Ovary (tissue), 1 donor: Measurements from ENCODE around the gene GLCCI1.

Experiments used
- EP300 ChIP-seq: sonication (generic); formaldehyde crosslinking; IDR thresholded peaks from one replicate; pipeline ENCODE4 v1.6.1; 2017; ENCODE audit warnings: antibody characterized with exemption
- POLR2A ChIP-seq: fragments of 450-650 bp; IDR thresholded peaks from one replicate; pipeline ENCODE4 v1.6.1; 2017; ENCODE audit warnings: antibody characterized with exemption, mild to moderate bottlenecking, moderate library complexity

DNA sequence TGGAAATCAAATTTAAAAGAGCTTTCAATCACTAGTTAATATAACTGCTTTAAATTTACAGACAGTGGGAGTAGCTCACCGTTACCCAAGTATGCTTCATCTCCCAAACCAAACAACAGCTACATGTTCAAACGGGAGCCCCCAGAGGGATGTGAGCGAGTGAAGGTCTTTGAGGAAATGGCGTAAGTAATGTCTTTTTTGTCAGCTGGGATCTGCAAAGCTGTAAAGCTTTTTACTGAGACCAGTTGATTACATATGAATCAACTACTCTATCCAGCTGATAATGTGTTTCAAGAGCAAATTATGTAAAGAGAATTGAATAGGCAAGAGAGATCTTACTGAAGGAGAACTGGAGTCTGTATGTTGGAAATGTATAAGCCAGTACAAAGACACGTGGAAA lies 116.2 kb downstream of the GLCCI1 start:
- TF ChIP-seq EP300 = no peak
- TF ChIP-seq POLR2A = no peak
